ENCODE data around the gene IAH1.
A peak's percentile ranks its signal among the peaks of the same experiment; 100 is the strongest.
"Not testable (repeated sequence)": the region's sequence is repeated elsewhere in the genome, so short reads cannot be mapped to it uniquely, and the experiment has no call there.

Gene IAH1

GRCh38 chr2:9472511-9472910 is 1.8 kb upstream of the IAH1 start:
- DNase-seq, result no peak
- intact Hi-C loops (cut with DNase I), result loop anchor here (10.0 kb wide), 1 partner anchor 328 kb away; no protein-coding TSS in a partner anchor

- DNase-seq, result no peak
- intact Hi-C loops (cut with DNase I), result loop anchor here (10.0 kb wide), 1 partner anchor 329 kb away; no protein-coding TSS in a partner anchor
These were observed 905 bp upstream of the IAH1 start for GRCh38 chr2:9473308-9473984.

- peak; percentile 45 to 94 (median 76) for DNase-seq
- intact Hi-C loops (cut with DNase I), result loop anchor here (1.0 to 10.0 kb wide), 3 partner anchors 51 to 329 kb away; partner anchors contain the start of genes ADAM17, CPSF3 and ITGB1BP1
These were observed 378 bp upstream of the IAH1 start for GRCh38 chr2:9473985-9474360.

GRCh38 chr2:9477914-9478313 is 3.6 kb downstream of the IAH1 start:
- no peak for DNase-seq
- intact Hi-C loops (cut with DNase I), result loop anchor here (10.0 kb wide), 1 partner anchor 333 kb away; no protein-coding TSS in a partner anchor

- no peak for DNase-seq
- intact Hi-C loops (cut with DNase I), result loop anchor here (10.0 kb wide), 1 partner anchor 334 kb away; no protein-coding TSS in a partner anchor
These were observed 4.2 kb downstream of the IAH1 start for GRCh38 chr2:9478526-9478925.

- no peak for DNase-seq
- intact Hi-C loops (cut with DNase I), result no loop called here
These were observed 5.8 kb downstream of the IAH1 start for GRCh38 chr2:9480157-9480556.

GRCh38 chr2:9483107-9483506 is 8.8 kb downstream of the IAH1 start:
- no peak for DNase-seq
- intact Hi-C loops (cut with DNase I), result no loop called here

- intact Hi-C loops (cut with DNase I), result no loop called here
- no peak for DNase-seq
These were observed 10.2 kb downstream of the IAH1 start for GRCh38 chr2:9484533-9484932.

- intact Hi-C loops (cut with DNase I), result no loop called here
- no peak for DNase-seq
These were observed 14.5 kb downstream of the IAH1 start for GRCh38 chr2:9488583-9489547.

GRCh38 chr2:9490789-9491188 is 16.4 kb downstream of the IAH1 start:
- no peak for DNase-seq

GRCh38 chr2:9492927-9493326 is 18.6 kb downstream of the IAH1 start:
- no peak for DNase-seq
- intact Hi-C loops (cut with DNase I), result no loop called here

More at GRCh38 chr2:9490789-9491188, 16.4 kb downstream of the IAH1 start:
- intact Hi-C loops (cut with DNase I), result no loop called here

- DNase-seq, result no peak
- intact Hi-C loops (cut with DNase I), result no loop called here
These were observed 19.1 kb downstream of the IAH1 start for GRCh38 chr2:9493478-9493877.

- intact Hi-C loops (cut with DNase I), result no loop called here
- no peak for DNase-seq
These were observed 19.7 kb downstream of the IAH1 start for GRCh38 chr2:9494081-9494480.

GRCh38 chr2:9497017-9497416 is 22.7 kb downstream of the IAH1 start:
- DNase-seq, result no peak
- intact Hi-C loops (cut with DNase I), result no loop called here

GRCh38 chr2:9498210-9498609 is 23.9 kb downstream of the IAH1 start:
- intact Hi-C loops (cut with DNase I), result no loop called here
- no peak for DNase-seq

- DNase-seq, result no peak
- intact Hi-C loops (cut with DNase I), result no loop called here
These were observed 34.6 kb downstream of the IAH1 start for GRCh38 chr2:9508931-9509330.

GRCh38 chr2:9513946-9514345 is 39.6 kb downstream of the IAH1 start:
- intact Hi-C loops (cut with DNase I); DNase-seq: not testable (repeated sequence)

GRCh38 chr2:9517118-9517782 is 42.9 kb downstream of the IAH1 start:
- intact Hi-C loops (cut with DNase I), result no loop called here
- DNase-seq, result no peak

GRCh38 chr2:9518163-9518562 is 43.8 kb downstream of the IAH1 start:
- no peak for DNase-seq
- intact Hi-C loops (cut with DNase I), result no loop called here

GRCh38 chr2:9518780-9519179 is 44.4 kb downstream of the IAH1 start:
- intact Hi-C loops (cut with DNase I), result no loop called here
- no peak for DNase-seq

GRCh38 chr2:9519250-9519649 is 44.9 kb downstream of the IAH1 start:
- intact Hi-C loops (cut with DNase I), result no loop called here
- DNase-seq, result no peak

Data from posterior cingulate gyrus (tissue), 11 donors.